Kidney (tissue), 14 donors: Measurements from ENCODE around the gene CHRNB2. TPM values are rescaled to one million over a fixed set of nuclear protein-coding genes. Genes with fewer than 3 reads are reported as not detected.

Experiments used
- DNase-seq, 5 donors: peaks; one replicate each; pipeline ENCODE4 v3.0.0-alpha.2; 2013 to 2020
- FAIRE-seq: peaks from 2 replicates; lab custom pipeline; 2012; peaks lifted over from hg19 to GRCh38; lab: Jason Lieb, UNC
- H3K27ac ChIP-seq, 2 donors: one replicate each; pipeline ENCODE4 v1.7.0; 2013; ENCODE audit warnings: low read depth in 2 of 2, low read length in 2 of 2, inconsistent platforms in 1 of 2
- H3K27me3 ChIP-seq: one replicate; pipeline ENCODE4 v1.7.1; 2013; ENCODE audit warnings: low read length, inconsistent platforms; ENCODE audit not compliant: control insufficient read depth, insufficient read depth
- H3K36me3 ChIP-seq, 3 donors: one replicate each; pipeline versions ENCODE4 v1.7.0 to v1.7.1; 2013; ENCODE audit warnings: low read length in 3 of 3, control low read depth in 1 of 3, inconsistent platforms in 1 of 3; ENCODE audit not compliant: insufficient read depth in 3 of 3, control insufficient read depth in 2 of 3
- H3K4me1 ChIP-seq, 3 donors: one replicate each; pipeline versions ENCODE4 v1.7.0 to v1.7.1; 2013; ENCODE audit warnings: low read length in 3 of 3, inconsistent platforms in 1 of 3, low read depth in 1 of 3; ENCODE audit not compliant: control insufficient read depth in 2 of 3, insufficient read depth in 2 of 3
- H3K4me3 ChIP-seq, 3 donors: one replicate each; pipeline versions ENCODE4 v1.7.0 to v1.8.1; 2013; ENCODE audit warnings: low read length in 3 of 3, control low read depth in 1 of 3, inconsistent platforms in 1 of 3
- H3K9ac ChIP-seq, 3 donors: one replicate each; pipeline versions ENCODE4 v1.7.0 to v1.7.1; 2013; ENCODE audit warnings: low read length in 3 of 3, control low read depth in 1 of 3, inconsistent platforms in 1 of 3
- H3K9me3 ChIP-seq, 3 donors: one replicate each; pipeline versions ENCODE4 v1.7.0 to v1.7.1; 2013; ENCODE audit warnings: low read length in 3 of 3, control low read depth in 1 of 3, inconsistent platforms in 1 of 3; ENCODE audit not compliant: control insufficient read depth in 2 of 3, insufficient read depth in 1 of 3
- intact Hi-C: fragments of 100-400 bp; cut with DNase I; formaldehyde crosslinking; loops from one replicate; pipeline ENCODE4 v1.11.1; 2022
- polyA plus RNA-seq: library from polyadenylated mRNA; stranded (reverse); fragments of 350-450 nt; fragmentation: Illumina TruSeq; extraction: RNeasy Lipid Tissue Mini Kit (QIAGEN cat#74804); gene quantifications from one replicate; pipeline ENCODE4 v1.2.3, GENCODE V29; 2014; ENCODE audit warnings: low read depth, low replicate concordance; ENCODE audit not compliant: insufficient read depth
- total RNA-seq: library from RNA; stranded (reverse); fragmentation: NEBNext Ultra II Directional; extraction: Animal tissue kit (Norgen Biotek cat#: 25700); gene quantifications from one replicate; pipeline ENCODE4 v1.2.1, GENCODE V29; 2021
- TF ChIP-seq, protein P1 (sequence below): IDR thresholded peaks from 3 replicates; pipeline ENCODE4 v1.5.1; 2012; ENCODE audit warnings: mild to moderate bottlenecking, moderate library complexity, borderline replicate concordance; ENCODE audit not compliant: insufficient read depth; ENCODE audit errors: extremely low read depth
- donor health status: control.
- donor health status: control.
- donor health status: control.
- donor health status: control.
- donor health status: control.
- donor health status: DM: yes; HTN: yes; CAD: no.
- donor health status: Normal renal cell carcinoma (clear cell type).

Gene CHRNB2
- total and polyA plus RNA-seq, 2 donors from 2014 or later, result 0.60 TPM; not detected in 1

DNA sequence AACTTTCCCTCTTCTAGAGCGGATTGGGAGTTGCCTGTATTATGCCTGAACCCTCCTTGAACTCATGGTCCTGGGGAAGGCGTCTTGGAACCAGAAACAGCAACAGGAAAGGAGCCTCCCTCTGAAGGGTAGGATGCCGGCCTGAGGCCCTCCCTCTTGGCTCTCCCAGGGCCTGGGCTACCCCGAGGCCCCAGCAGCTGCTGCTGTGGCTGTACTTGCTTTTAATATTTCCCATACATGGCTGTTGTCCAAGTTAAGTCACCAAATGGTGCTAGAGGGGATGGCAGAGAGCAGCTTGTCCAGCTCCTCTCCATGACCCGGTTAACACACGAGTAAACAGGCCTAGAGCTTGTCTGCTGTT, 10.5 kb downstream of the CHRNB2 start:
- no peak overlapping the region for H3K4me3 ChIP-seq
- FAIRE-seq (no peak), DNase-seq (peak in 1 of 5 donors; percentile 39)
- peaks cover 0 to 10% (median 0%) of the 10 kb centered on the region in 3 donors for H3K4me1 ChIP-seq
- no peak overlapping the region for H3K9ac ChIP-seq
- intact Hi-C loops, result no loop called here
- peaks cover 6 to 25% (median 22%) of the 10 kb centered on the region in 3 donors for H3K36me3 ChIP-seq
- TF ChIP-seq, protein P1, sequence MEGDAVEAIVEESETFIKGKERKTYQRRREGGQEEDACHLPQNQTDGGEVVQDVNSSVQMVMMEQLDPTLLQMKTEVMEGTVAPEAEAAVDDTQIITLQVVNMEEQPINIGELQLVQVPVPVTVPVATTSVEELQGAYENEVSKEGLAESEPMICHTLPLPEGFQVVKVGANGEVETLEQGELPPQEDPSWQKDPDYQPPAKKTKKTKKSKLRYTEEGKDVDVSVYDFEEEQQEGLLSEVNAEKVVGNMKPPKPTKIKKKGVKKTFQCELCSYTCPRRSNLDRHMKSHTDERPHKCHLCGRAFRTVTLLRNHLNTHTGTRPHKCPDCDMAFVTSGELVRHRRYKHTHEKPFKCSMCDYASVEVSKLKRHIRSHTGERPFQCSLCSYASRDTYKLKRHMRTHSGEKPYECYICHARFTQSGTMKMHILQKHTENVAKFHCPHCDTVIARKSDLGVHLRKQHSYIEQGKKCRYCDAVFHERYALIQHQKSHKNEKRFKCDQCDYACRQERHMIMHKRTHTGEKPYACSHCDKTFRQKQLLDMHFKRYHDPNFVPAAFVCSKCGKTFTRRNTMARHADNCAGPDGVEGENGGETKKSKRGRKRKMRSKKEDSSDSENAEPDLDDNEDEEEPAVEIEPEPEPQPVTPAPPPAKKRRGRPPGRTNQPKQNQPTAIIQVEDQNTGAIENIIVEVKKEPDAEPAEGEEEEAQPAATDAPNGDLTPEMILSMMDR, result no peak
- no peaks in the 10 kb centered on the region for H3K9me3 ChIP-seq
- no peaks in the 10 kb centered on the region for H3K27me3 ChIP-seq
- no peak overlapping the region for H3K27ac ChIP-seq

DNA sequence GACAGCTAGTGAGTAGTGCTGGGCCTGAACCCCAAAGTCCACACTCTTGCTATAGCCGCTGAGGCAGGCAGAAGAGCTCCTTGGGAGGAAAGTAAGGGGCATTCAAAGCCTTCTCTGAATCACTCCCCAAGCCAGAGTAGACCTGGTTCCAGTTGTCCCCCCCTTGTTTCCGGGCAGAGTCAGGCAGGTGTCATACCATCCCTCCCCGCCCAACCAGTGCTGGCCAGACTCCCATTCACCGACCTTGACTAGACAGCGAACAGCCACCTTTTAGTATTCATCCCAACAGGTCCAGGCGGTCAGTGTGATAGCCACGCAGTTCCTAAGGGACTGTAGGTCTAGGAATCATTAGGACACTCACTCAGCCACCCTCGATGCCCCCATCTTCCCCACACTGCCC, 11.8 kb downstream of the CHRNB2 start:
- Histone ChIP-seq H3K27me3 (no peaks in the 10 kb centered on the region), H3K9ac (no peak overlapping the region), H3K9me3 (no peaks in the 10 kb centered on the region), H3K4me3 (no peak overlapping the region), H3K4me1 (peaks cover 0 to 10% (median 0%) of the 10 kb centered on the region in 3 donors), H3K36me3 (peaks cover 11 to 36% (median 34%) of the 10 kb centered on the region in 3 donors), H3K27ac (no peak overlapping the region)
- DNase-seq (no peak), FAIRE-seq (no peak)
- TF ChIP-seq, protein P1, result no peak
- intact Hi-C loops, result no loop called here

DNA sequence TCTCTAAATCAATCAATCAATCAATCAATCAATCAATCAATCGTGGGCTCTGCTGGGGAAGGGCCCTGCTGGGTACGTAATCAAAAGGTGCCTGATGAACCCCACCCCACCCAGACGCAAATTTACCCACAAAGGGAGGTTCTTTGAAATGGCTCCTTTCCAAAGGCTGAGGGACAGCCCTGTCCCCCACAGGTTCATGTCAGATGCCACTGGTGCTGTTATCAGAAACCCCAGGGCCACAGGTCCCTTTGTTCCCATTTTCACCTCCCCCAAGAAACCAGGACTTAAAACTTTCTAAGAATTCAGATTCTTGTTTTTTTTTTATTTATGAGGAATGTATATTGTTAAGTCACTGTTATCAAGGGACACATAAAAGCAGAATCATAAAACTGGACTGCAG, 14.2 kb downstream of the CHRNB2 start:
- Histone ChIP-seq H3K27me3 (no peaks in the 10 kb centered on the region), H3K9ac (no peak overlapping the region), H3K36me3 (peaks cover 21 to 60% (median 56%) of the 10 kb centered on the region in 3 donors), H3K9me3 (no peaks in the 10 kb centered on the region), H3K4me1 (peaks cover 0 to 9% (median 0%) of the 10 kb centered on the region in 3 donors), H3K4me3 (no peak overlapping the region), H3K27ac (no peak overlapping the region)
- no peak for DNase-seq
- no peak for FAIRE-seq
- TF ChIP-seq, protein P1, result no peak
- intact Hi-C loops, result no loop called here

DNA sequence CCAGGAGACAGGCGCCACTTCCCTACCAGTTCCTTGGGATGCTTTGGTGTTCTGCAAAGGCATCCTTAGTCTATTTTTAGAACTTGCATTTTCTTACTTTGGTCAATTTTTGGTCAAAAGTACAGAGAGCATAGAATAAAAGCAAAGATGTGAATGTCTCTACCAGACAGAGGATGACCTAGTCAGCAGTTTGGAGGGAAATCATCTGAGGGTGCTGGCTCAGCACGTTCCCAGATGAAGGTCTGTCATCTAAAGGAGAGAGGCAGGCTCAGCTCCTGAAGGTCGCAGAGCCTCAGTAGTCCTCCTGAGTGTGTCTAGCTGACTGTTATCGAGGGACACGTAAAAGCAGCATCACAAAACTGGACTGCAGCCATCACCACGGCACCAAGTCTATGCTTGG, 15.3 kb downstream of the CHRNB2 start:
- Histone ChIP-seq H3K9ac (no peak overlapping the region), H3K4me1 (no peaks in the 10 kb centered on the region), H3K27ac (no peak overlapping the region), H3K4me3 (no peak overlapping the region), H3K9me3 (no peaks in the 10 kb centered on the region), H3K36me3 (peaks cover 23 to 72% (median 66%) of the 10 kb centered on the region in 3 donors), H3K27me3 (no peaks in the 10 kb centered on the region)
- FAIRE-seq (no peak), DNase-seq (no peak)
- TF ChIP-seq, protein P1, result no peak
- intact Hi-C loops, result no loop called here
